Psoas muscle (tissue), 8 donors: ENCODE data around the gene KLHL40. TPM values are rescaled to one million over a fixed set of nuclear protein-coding genes. Genes with fewer than 3 reads are reported as not detected.
A peak's percentile ranks its signal among the peaks of the same experiment; 100 is the strongest.

Experiments
- ATAC-seq, 4 donors: fragments of 200-7000 bp; cut with Tn5 transposase; one replicate each; pipeline ENCODE4 v1.9.1; 2020; ENCODE audit warnings: moderate library complexity in 3 of 4, mild to moderate bottlenecking in 2 of 4
- DNase-seq, 2 donors: peaks; one replicate each; pipeline ENCODE4 v3.0.0-alpha.2; 2020
- H3K27ac ChIP-seq: fragments of 200-600 bp; one replicate; pipeline ENCODE4 v1.8.0; 2022
- H3K27me3 ChIP-seq, 3 donors: fragments of 200-600 bp in 1 of 3; one replicate each; pipeline versions ENCODE4 v1.6.1 to v1.8.0; 2013 to 2022; ENCODE audit warnings: low read length in 2 of 3, mild to moderate bottlenecking in 2 of 3, moderate library complexity in 1 of 3; ENCODE audit not compliant: insufficient read depth in 3 of 3
- H3K36me3 ChIP-seq, 2 donors: fragments of 200-600 bp in 1 of 2; one replicate each; pipeline versions ENCODE4 v1.6.1 to v1.8.0; 2013 to 2022; ENCODE audit warnings: low read depth in 1 of 2, mild to moderate bottlenecking in 1 of 2, moderate library complexity in 1 of 2; ENCODE audit not compliant: insufficient read depth in 1 of 2
- H3K4me1 ChIP-seq: fragments of 200-600 bp; one replicate; pipeline ENCODE4 v1.8.0; 2022
- H3K4me3 ChIP-seq: fragments of 200-600 bp; one replicate; pipeline ENCODE4 v1.8.0; 2022; ENCODE audit warnings: mild to moderate bottlenecking
- H3K9me3 ChIP-seq: fragments of 200-600 bp; one replicate; pipeline ENCODE4 v1.8.0; 2022
- CTCF ChIP-seq: fragments of 200-600 bp; IDR thresholded peaks from one replicate; pipeline ENCODE4 v1.8.0; 2022; ENCODE audit warnings: antibody characterized with exemption
- WGBS, 3 donors: extraction: QIAGEN DNeasy Blood & Tissue Kit; methylation state at CpG; one replicate each; pipeline versions ENCODE4 v1.1.6 to v1.1.7; 2013; 5-methylcytosine and 5-hydroxymethylcytosine counted together
- intact Hi-C, 2 donors: fragments of 100-400 bp; cut with DNase I; formaldehyde crosslinking; loops; one replicate each; pipeline versions ENCODE4 v1.11.0 to v1.14.2; 2022
- polyA plus RNA-seq, 3 donors: library from polyadenylated mRNA; stranded (reverse); fragments of 200-250 nt; gene quantifications; one replicate each; pipeline ENCODE4 v1.2.3, GENCODE V29; 2013
- total RNA-seq, 4 donors: library from RNA; stranded (reverse); fragmentation: NEBNext Ultra II Directional in 2 of 4; extraction: Animal tissue kit (Norgen Biotek cat#: 25700) in 2 of 4; gene quantifications; one replicate each; pipeline versions ENCODE4 v1.2.1 to v1.2.4, GENCODE V29; 2021 to 2023
- donor health status: healthy with polysubstance abuse.
- donor health status: DM: no; HTN: no; CAD: no; lungs with moderate emphysema.
- donor health status: Bipolar disorder and iron deficiency.
- donor health status: healthy.
- donor health status: DM: yes; HTN: yes; CAD: no.
- donor health status: DM: no; HTN: no; CAD: no.
- donor health status: DM: no; HTN: no; CAD: no.
- donor health status: DM: yes; HTN: yes; CAD: no.

The KLHL40 gene
- total and polyA plus RNA-seq, 7 donors = 241 to 923 (median 392) TPM

- no peak overlapping the region for H3K27ac ChIP-seq
- 53 to 63% (median 55%) methylated on average over 6 of the region's 6 CpGs for WGBS, 3 donors
- H3K4me1 ChIP-seq = peaks cover under 1% of the 10 kb centered on the region
- intact Hi-C loops = no loop called here
- DNase-seq (peak in 1 of 2 donors; percentile 34), ATAC-seq (peak; percentile 20 to 39 (median 30))
- TF ChIP-seq CTCF = no peak
- H3K27me3 ChIP-seq = no peaks in the 10 kb centered on the region
- H3K36me3 ChIP-seq = no peaks in the 10 kb centered on the region
- no peaks in the 10 kb centered on the region for H3K9me3 ChIP-seq
- no peak overlapping the region for H3K4me3 ChIP-seq
These were observed 26.4 kb downstream of the KLHL40 start for GRCh38 chr3:42711491-42712343.

DNA sequence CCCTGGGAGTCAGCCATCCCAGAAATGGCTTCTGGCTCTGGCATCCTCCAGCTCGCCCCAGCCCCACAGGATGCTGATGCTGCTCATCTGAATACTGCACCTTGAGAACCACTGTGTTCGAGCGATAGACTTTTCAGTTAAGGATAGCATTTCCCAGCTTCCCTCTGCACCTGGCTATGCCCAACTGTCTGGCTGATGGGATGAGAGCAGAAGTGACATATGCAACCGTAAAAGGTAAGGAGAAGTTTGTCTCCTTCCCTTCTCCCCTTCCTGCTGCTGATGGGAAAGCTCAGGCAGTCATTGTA, 27.0 kb downstream of the KLHL40 start:
- ATAC-seq (no peak), DNase-seq (no peak)
- Histone ChIP-seq H3K4me1 (no peaks in the 10 kb centered on the region), H3K4me3 (no peak overlapping the region), H3K9me3 (no peaks in the 10 kb centered on the region), H3K27me3 (no peaks in the 10 kb centered on the region), H3K36me3 (no peaks in the 10 kb centered on the region), H3K27ac (no peak overlapping the region)
- WGBS, 3 donors = 94 to 96% (median 95%) methylated on average over 4 of the region's 4 CpGs
- no peak for TF ChIP-seq CTCF
- intact Hi-C loops = no loop called here

GRCh38 chr3:42712688-42713372, 27.5 kb downstream of the KLHL40 start:
- DNase-seq (no peak), ATAC-seq (no peak)
- H3K9me3 ChIP-seq = no peaks in the 10 kb centered on the region
- H3K27me3 ChIP-seq = no peaks in the 10 kb centered on the region
- intact Hi-C loops = no loop called here
- no peak overlapping the region for H3K4me3 ChIP-seq
- no peaks in the 10 kb centered on the region for H3K36me3 ChIP-seq
- no peaks in the 10 kb centered on the region for H3K4me1 ChIP-seq
- no peak overlapping the region for H3K27ac ChIP-seq
- TF ChIP-seq CTCF = no peak
- WGBS, 3 donors = 72 to 82% (median 78%) methylated on average over 5 of the region's 5 CpGs

- no peak for ATAC-seq
- 93 to 98% (median 94%) methylated on average over 2 of the region's 2 CpGs for WGBS, 3 donors
- Histone ChIP-seq H3K36me3 (no peaks in the 10 kb centered on the region), H3K4me1 (no peaks in the 10 kb centered on the region), H3K4me3 (no peak overlapping the region), H3K27ac (no peak overlapping the region), H3K27me3 (no peaks in the 10 kb centered on the region), H3K9me3 (no peaks in the 10 kb centered on the region)
- intact Hi-C loops = no loop called here
- DNase-seq = no peak
- TF ChIP-seq CTCF = no peak
These were observed 28.4 kb downstream of the KLHL40 start for GRCh38 chr3:42713747-42714146.
